ENCODE data around the gene NRBF2. TPM values are rescaled to one million over a fixed set of nuclear protein-coding genes. Genes with fewer than 3 reads are reported as not detected.

The NRBF2 gene
- total and polyA plus RNA-seq, 4 donors: 13.7 to 31.8 (median 22.3) TPM

DNA sequence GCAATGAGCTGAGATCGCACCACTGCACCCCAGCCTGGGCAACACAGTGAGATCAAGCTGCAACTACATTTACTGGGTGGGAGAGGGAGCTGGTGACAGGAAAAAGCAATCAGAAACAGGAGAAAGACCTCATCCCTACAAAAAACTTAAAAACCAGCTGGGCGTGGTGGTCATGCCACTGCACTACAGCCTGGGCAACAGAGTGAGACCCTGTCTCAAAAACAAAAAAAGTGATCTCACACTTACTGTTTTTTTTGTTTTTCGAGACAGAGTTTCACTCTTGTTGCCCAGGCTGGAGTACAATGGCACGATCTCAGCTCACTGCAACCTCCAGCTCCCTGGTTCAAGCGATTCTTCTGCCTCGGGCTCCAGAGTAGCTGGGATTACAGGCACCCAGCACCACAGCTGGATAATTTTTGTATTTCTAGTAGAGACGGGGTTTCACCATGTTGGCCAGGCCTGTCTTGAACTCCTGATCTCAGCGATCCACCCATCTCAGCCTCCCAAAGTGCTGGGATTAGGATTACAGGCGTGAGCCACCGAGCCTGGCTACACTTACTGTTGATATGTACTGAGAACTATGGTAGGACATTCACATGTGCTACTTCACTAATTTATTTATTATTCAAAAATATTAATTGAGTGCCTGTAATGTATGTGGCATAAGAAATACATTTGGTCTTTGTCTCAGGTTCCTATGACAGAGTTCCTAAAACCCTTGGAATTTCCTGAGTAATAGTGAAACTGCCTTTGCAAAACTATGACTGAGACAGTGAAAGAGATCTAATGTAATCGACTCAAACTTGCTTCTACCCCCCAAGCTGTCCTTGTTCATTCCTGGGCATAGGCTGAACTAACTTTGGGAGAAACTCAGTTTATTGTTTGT, 27.7 kb upstream of the NRBF2 start:
- WGBS: 91% methylated on average over 11 of the region's 11 CpGs
- no peak overlapping the region for H3K27ac ChIP-seq (ENCODE audit: low read depth in 1 of 2, low read length in 2 of 2)
- no peaks in the 10 kb centered on the region for H3K4me1 ChIP-seq (ENCODE audit: control insufficient read depth in 4 of 4, insufficient read depth in 4 of 4, low read length in 3 of 4)
- DNase-seq (ENCODE audit: low spot score): no peak
- H3K36me3 ChIP-seq (ENCODE audit: control insufficient read depth in 4 of 4, insufficient read depth in 3 of 4, low read depth in 1 of 4, low read length in 3 of 4): no peaks in the 10 kb centered on the region
- TF ChIP-seq NR2F2 (IDR thresholded peaks at IDR 0.05): no peak
- TF ChIP-seq ZBTB33 (IDR thresholded peaks at IDR 0.05): no peak
- no peak for TF ChIP-seq RXRA (IDR thresholded peaks at IDR 0.05)
- H3K4me3 ChIP-seq (ENCODE audit: low read depth in 1 of 3, low read length in 3 of 3): no peak overlapping the region
- no peak overlapping the region for H3K9ac ChIP-seq (ENCODE audit: low read depth in 1 of 2, low read length in 2 of 2)
- H3K9me3 ChIP-seq (ENCODE audit: control insufficient read depth in 4 of 4, low read length in 3 of 4): no peaks in the 10 kb centered on the region
- H3K27me3 ChIP-seq (ENCODE audit: control insufficient read depth in 4 of 4, insufficient read depth in 4 of 4, low read length in 3 of 4): no peaks in the 10 kb centered on the region

GRCh38 chr10:63106111-63106755, 26.9 kb upstream of the NRBF2 start:
- Histone ChIP-seq H3K27ac (ENCODE audit: low read depth in 1 of 2, low read length in 2 of 2) (no peak overlapping the region), H3K27me3 (ENCODE audit: control insufficient read depth in 4 of 4, insufficient read depth in 4 of 4, low read length in 3 of 4) (no peaks in the 10 kb centered on the region), H3K4me1 (ENCODE audit: control insufficient read depth in 4 of 4, insufficient read depth in 4 of 4, low read length in 3 of 4) (no peaks in the 10 kb centered on the region), H3K9me3 (ENCODE audit: control insufficient read depth in 4 of 4, low read length in 3 of 4) (no peaks in the 10 kb centered on the region), H3K36me3 (ENCODE audit: control insufficient read depth in 4 of 4, insufficient read depth in 3 of 4, low read depth in 1 of 4, low read length in 3 of 4) (no peaks in the 10 kb centered on the region), H3K9ac (ENCODE audit: low read depth in 1 of 2, low read length in 2 of 2) (no peak overlapping the region), H3K4me3 (ENCODE audit: low read depth in 1 of 3, low read length in 3 of 3) (no peak overlapping the region)
- TF ChIP-seq FOXA2 (IDR thresholded peaks at IDR 0.05): no peak
- no peak for TF ChIP-seq SP1 (IDR thresholded peaks at IDR 0.05)
- TF ChIP-seq NR2F2 (IDR thresholded peaks at IDR 0.05): no peak
- TF ChIP-seq JUND (IDR thresholded peaks at IDR 0.05): no peak
- TF ChIP-seq EGR1 (IDR thresholded peaks at IDR 0.05; ENCODE audit: low read depth in 2 of 2): no peak
- TF ChIP-seq, protein P1, sequence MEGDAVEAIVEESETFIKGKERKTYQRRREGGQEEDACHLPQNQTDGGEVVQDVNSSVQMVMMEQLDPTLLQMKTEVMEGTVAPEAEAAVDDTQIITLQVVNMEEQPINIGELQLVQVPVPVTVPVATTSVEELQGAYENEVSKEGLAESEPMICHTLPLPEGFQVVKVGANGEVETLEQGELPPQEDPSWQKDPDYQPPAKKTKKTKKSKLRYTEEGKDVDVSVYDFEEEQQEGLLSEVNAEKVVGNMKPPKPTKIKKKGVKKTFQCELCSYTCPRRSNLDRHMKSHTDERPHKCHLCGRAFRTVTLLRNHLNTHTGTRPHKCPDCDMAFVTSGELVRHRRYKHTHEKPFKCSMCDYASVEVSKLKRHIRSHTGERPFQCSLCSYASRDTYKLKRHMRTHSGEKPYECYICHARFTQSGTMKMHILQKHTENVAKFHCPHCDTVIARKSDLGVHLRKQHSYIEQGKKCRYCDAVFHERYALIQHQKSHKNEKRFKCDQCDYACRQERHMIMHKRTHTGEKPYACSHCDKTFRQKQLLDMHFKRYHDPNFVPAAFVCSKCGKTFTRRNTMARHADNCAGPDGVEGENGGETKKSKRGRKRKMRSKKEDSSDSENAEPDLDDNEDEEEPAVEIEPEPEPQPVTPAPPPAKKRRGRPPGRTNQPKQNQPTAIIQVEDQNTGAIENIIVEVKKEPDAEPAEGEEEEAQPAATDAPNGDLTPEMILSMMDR (IDR thresholded peaks at IDR 0.05; ENCODE audit: low read depth, low read length, missing input control): no peak
- no peak for TF ChIP-seq TAF1 (conservative IDR thresholded peaks at IDR 0.05)
- no peak for TF ChIP-seq HNF4A (conservative IDR thresholded peaks at IDR 0.05)
- no peak for TF ChIP-seq RXRA (IDR thresholded peaks at IDR 0.05)
- no peak for TF ChIP-seq YY1 (IDR thresholded peaks at IDR 0.05)
- no peak for TF ChIP-seq HNF4G (IDR thresholded peaks at IDR 0.05)
- no peak for TF ChIP-seq ATF3 (IDR thresholded peaks at IDR 0.05)
- no peak for TF ChIP-seq GABPA (IDR thresholded peaks at IDR 0.05 in 1 of 2, conservative IDR thresholded peaks at IDR 0.05 in 1 of 2)
- TF ChIP-seq, protein P2, sequence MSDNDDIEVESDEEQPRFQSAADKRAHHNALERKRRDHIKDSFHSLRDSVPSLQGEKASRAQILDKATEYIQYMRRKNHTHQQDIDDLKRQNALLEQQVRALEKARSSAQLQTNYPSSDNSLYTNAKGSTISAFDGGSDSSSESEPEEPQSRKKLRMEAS (IDR thresholded peaks at IDR 0.05): no peak
- no peak for DNase-seq (ENCODE audit: low spot score)
- WGBS: 76% methylated on average over 10 of the region's 10 CpGs

All from liver (tissue), 9 donors.